22Rv1 (cell line): ENCODE results near the gene ADCY2.

Experiments
- ZFX ChIP-seq: fragments of 450-650 bp; IDR thresholded peaks from 2 replicates; pipeline ENCODE4 v1.6.1; 2017; ENCODE audit warnings: antibody characterized with exemption, borderline replicate concordance
- TF ChIP-seq, protein P1 (sequence below): fragments of 450-650 bp; IDR thresholded peaks from 2 replicates; pipeline ENCODE4 v1.5.1; 2017; ENCODE audit warnings: mild to moderate bottlenecking

GRCh38 chr5:7415587-7416535 is 19.9 kb downstream of the ADCY2 start:
- TF ChIP-seq, protein P1, sequence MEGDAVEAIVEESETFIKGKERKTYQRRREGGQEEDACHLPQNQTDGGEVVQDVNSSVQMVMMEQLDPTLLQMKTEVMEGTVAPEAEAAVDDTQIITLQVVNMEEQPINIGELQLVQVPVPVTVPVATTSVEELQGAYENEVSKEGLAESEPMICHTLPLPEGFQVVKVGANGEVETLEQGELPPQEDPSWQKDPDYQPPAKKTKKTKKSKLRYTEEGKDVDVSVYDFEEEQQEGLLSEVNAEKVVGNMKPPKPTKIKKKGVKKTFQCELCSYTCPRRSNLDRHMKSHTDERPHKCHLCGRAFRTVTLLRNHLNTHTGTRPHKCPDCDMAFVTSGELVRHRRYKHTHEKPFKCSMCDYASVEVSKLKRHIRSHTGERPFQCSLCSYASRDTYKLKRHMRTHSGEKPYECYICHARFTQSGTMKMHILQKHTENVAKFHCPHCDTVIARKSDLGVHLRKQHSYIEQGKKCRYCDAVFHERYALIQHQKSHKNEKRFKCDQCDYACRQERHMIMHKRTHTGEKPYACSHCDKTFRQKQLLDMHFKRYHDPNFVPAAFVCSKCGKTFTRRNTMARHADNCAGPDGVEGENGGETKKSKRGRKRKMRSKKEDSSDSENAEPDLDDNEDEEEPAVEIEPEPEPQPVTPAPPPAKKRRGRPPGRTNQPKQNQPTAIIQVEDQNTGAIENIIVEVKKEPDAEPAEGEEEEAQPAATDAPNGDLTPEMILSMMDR, result no peak
- no peak for TF ChIP-seq ZFX
